Tibial nerve (tissue), 4 donors: ENCODE measurements around the gene TMEM161A. TPM values are rescaled to one million over a fixed set of nuclear protein-coding genes. Genes with fewer than 3 reads are reported as not detected.

Source experiments
- DNase-seq, 2 donors: peaks; one replicate each; pipeline ENCODE4 v3.0.0-alpha.2; 2019; ENCODE audit warnings: low spot score in 2 of 2
- H3K27ac ChIP-seq, 4 donors: fragments of 200-600 bp; sonication (generic) in 3 of 4; one replicate each; pipeline ENCODE4 v1.5.1; 2017 to 2019; ENCODE audit warnings: mild to moderate bottlenecking in 1 of 4
- H3K27me3 ChIP-seq, 2 donors: fragments of 200-600 bp; sonication (generic) in 1 of 2; one replicate each; pipeline versions ENCODE4 v1.5.1 to v1.6.0; 2017 to 2019
- H3K36me3 ChIP-seq, 3 donors: fragments of 200-600 bp; sonication (generic); one replicate each; pipeline ENCODE4 v1.5.1; 2018 to 2019
- H3K4me1 ChIP-seq, 4 donors: fragments of 200-600 bp; sonication (generic) in 3 of 4; one replicate each; pipeline ENCODE4 v1.5.1; 2017 to 2019
- H3K4me3 ChIP-seq, 4 donors: fragments of 200-600 bp; sonication (generic) in 3 of 4; one replicate each; pipeline ENCODE4 v1.5.1; 2017 to 2019; ENCODE audit warnings: mild to moderate bottlenecking in 1 of 4, moderate library complexity in 1 of 4
- H3K9me3 ChIP-seq, 4 donors: fragments of 200-600 bp; sonication (generic) in 3 of 4; one replicate each; pipeline ENCODE4 v1.5.1; 2017 to 2019
- EP300 ChIP-seq, 2 donors: sonication (generic); formaldehyde crosslinking; IDR thresholded peaks; one replicate each; pipeline ENCODE4 v1.6.1; 2017; ENCODE audit warnings: antibody characterized with exemption in 2 of 2, mild to moderate bottlenecking in 1 of 2
- POLR2A ChIP-seq, 2 donors: fragments of 450-650 bp; IDR thresholded peaks; one replicate each; pipeline ENCODE4 v1.6.1; 2017; ENCODE audit warnings: antibody characterized with exemption in 2 of 2, mild to moderate bottlenecking in 2 of 2, moderate library complexity in 2 of 2
- WGBS, 2 donors: methylation state at CpG; one replicate each; pipeline ENCODE4 v1.1.5; 2018; 5-methylcytosine and 5-hydroxymethylcytosine counted together
- total RNA-seq, 4 donors: library from RNA; depleted of rRNA; stranded (reverse); fragments of >200 nt; gene quantifications; one replicate each; pipeline ENCODE4 v1.1.0, GENCODE V29; 2016
- TF ChIP-seq, protein P1 (sequence below), 5 experiments: fragments of 200-600 bp in 3 of 5; fragments of 450-650 bp in 2 of 5; sonication (generic) in 3 of 5; IDR thresholded peaks; one replicate each; pipeline ENCODE4 v1.5.1; 2016 to 2019; ENCODE audit warnings: antibody characterized with exemption in 5 of 5, mild to moderate bottlenecking in 3 of 5, moderate library complexity in 2 of 5

TMEM161A gene
- total RNA-seq, 4 donors from 2014 or later: 24.1 to 32.1 (median 24.8) TPM

DNA sequence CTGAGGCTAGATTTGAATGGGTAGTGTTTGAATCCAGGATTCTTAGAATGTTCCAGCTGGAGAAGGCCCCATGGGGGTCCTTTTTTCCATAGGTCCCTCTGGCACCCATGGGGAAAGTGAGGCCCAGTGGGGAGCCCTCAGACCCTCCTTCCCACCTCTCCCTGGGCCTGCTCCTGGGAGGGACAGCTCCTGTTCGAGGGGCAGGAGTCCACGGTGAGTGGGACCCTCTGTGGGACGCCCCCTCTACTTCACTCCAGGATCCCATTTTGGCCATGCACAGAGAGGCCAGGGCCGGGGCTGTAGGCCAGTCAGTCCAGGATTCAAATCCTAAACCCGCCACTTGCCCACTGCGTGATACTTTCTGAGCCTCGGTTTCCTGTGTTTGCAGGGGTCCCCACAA lies 24.2 kb upstream of the TMEM161A start:
- Histone ChIP-seq H3K4me1 (no peaks in the 10 kb centered on the region), H3K36me3 (peaks cover 0 to 2% (median 0%) of the 10 kb centered on the region in 3 donors), H3K27ac (no peak overlapping the region), H3K4me3 (no peak overlapping the region), H3K9me3 (no peaks in the 10 kb centered on the region), H3K27me3 (no peaks in the 10 kb centered on the region)
- TF ChIP-seq, protein P1, sequence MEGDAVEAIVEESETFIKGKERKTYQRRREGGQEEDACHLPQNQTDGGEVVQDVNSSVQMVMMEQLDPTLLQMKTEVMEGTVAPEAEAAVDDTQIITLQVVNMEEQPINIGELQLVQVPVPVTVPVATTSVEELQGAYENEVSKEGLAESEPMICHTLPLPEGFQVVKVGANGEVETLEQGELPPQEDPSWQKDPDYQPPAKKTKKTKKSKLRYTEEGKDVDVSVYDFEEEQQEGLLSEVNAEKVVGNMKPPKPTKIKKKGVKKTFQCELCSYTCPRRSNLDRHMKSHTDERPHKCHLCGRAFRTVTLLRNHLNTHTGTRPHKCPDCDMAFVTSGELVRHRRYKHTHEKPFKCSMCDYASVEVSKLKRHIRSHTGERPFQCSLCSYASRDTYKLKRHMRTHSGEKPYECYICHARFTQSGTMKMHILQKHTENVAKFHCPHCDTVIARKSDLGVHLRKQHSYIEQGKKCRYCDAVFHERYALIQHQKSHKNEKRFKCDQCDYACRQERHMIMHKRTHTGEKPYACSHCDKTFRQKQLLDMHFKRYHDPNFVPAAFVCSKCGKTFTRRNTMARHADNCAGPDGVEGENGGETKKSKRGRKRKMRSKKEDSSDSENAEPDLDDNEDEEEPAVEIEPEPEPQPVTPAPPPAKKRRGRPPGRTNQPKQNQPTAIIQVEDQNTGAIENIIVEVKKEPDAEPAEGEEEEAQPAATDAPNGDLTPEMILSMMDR (IDR thresholded peaks at IDR 0.05): no peak
- TF ChIP-seq POLR2A (IDR thresholded peaks at IDR 0.05) (no peak), EP300 (IDR thresholded peaks at IDR 0.05) (no peak)
- 85 to 88% methylated on average over 7 of the region's 7 CpGs for WGBS, 2 donors
- no peak for DNase-seq

GRCh38 chr19:19160461-19161035 lies 22.3 kb upstream of the TMEM161A start:
- WGBS, 2 donors: 58 to 66% methylated on average over 11 to 22 of the region's 26 CpGs
- DNase-seq: no peak
- H3K36me3 ChIP-seq: peaks cover 0 to 22% (median 0%) of the 10 kb centered on the region in 3 donors
- TF ChIP-seq, protein P1 (IDR thresholded peaks at IDR 0.05): no peak
- TF ChIP-seq EP300 (IDR thresholded peaks at IDR 0.05) (no peak), POLR2A (IDR thresholded peaks at IDR 0.05) (no peak)
- H3K27me3 ChIP-seq: no peaks in the 10 kb centered on the region
- no peak overlapping the region for H3K4me3 ChIP-seq
- H3K27ac ChIP-seq: no peak overlapping the region
- H3K4me1 ChIP-seq: no peaks in the 10 kb centered on the region
- H3K9me3 ChIP-seq: no peaks in the 10 kb centered on the region

- no peak overlapping the region for H3K27ac ChIP-seq
These were observed 21.3 kb upstream of the TMEM161A start for GRCh38 chr19:19159534-19159933.

GRCh38 chr19:19157808-19158207 lies 19.5 kb upstream of the TMEM161A start:
- H3K9me3 ChIP-seq: no peaks in the 10 kb centered on the region
- DNase-seq: no peak
- no peaks in the 10 kb centered on the region for H3K4me1 ChIP-seq
- H3K27ac ChIP-seq: no peak overlapping the region
- no peaks in the 10 kb centered on the region for H3K27me3 ChIP-seq
- peaks cover 0 to 33% (median 0%) of the 10 kb centered on the region in 3 donors for H3K36me3 ChIP-seq
- 77 to 82% methylated on average over 6 of the region's 6 CpGs for WGBS, 2 donors
- no peak overlapping the region for H3K4me3 ChIP-seq
- TF ChIP-seq POLR2A (IDR thresholded peaks at IDR 0.05) (no peak), EP300 (IDR thresholded peaks at IDR 0.05) (no peak)
- TF ChIP-seq, protein P1 (IDR thresholded peaks at IDR 0.05): no peak

More at GRCh38 chr19:19159534-19159933, 21.3 kb upstream of the TMEM161A start:
- 89 to 94% methylated on average over 4 of the region's 4 CpGs for WGBS, 2 donors
- DNase-seq: no peak
- Histone ChIP-seq H3K36me3 (peaks cover 0 to 31% (median 0%) of the 10 kb centered on the region in 3 donors), H3K4me1 (no peaks in the 10 kb centered on the region), H3K4me3 (no peak overlapping the region), H3K9me3 (no peaks in the 10 kb centered on the region), H3K27me3 (no peaks in the 10 kb centered on the region)
- TF ChIP-seq, protein P1 (IDR thresholded peaks at IDR 0.05): no peak
- no peak for TF ChIP-seq EP300 (IDR thresholded peaks at IDR 0.05)
- TF ChIP-seq POLR2A (IDR thresholded peaks at IDR 0.05): no peak

DNA sequence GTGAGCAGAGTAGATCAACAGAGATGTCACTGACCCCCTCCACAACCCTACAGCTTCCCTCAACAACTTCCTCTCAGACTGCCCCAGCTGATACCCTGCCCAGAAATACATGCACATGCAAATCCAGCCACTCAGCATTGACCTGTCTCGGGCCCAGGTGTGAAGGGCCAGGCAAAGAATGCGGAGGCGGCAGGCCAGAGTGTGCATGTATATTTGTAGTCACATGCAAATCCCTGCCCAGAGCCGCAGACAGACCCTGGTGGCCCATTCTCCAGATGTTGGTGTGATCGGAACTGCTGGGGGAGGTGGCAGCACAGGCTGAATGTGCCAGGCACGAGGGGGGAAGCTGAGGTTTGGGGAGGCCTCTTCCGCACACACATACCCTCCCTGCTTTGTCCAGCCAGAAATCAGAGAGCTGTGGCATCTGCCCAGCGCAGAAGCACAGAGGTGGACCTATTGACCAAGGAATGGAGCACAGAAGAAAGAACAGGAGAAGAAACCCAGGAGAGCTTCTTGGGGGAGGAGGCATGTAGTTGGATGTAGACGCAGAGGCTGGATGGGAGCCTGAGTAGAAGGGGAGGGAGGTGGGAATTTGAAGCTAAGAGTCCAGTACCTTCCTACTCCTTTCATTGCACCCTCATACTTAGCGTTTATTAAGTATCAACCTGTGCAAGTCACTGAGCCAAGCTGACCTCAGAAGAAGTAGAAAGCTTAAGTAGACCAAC lies 17.4 kb upstream of the TMEM161A start:
- Histone ChIP-seq H3K4me1 (no peaks in the 10 kb centered on the region), H3K27ac (no peak overlapping the region), H3K9me3 (no peaks in the 10 kb centered on the region), H3K4me3 (no peak overlapping the region), H3K36me3 (peaks cover 0 to 38% (median 0%) of the 10 kb centered on the region in 3 donors), H3K27me3 (no peaks in the 10 kb centered on the region)
- WGBS, 2 donors: 90 to 95% methylated on average over 10 of the region's 10 CpGs
- TF ChIP-seq EP300 (IDR thresholded peaks at IDR 0.05) (no peak), POLR2A (IDR thresholded peaks at IDR 0.05) (no peak)
- TF ChIP-seq, protein P1 (IDR thresholded peaks at IDR 0.05): no peak
- DNase-seq: no peak
